GM18526 (cell line): ENCODE measurements around the gene NFIB.

Experiments
- POLR2A ChIP-seq: IDR thresholded peaks from 3 replicates; pipeline ENCODE4 v1.6.1; 2011; ENCODE audit not compliant: insufficient read length; ENCODE audit errors: extremely low read depth

NFIB gene

DNA sequence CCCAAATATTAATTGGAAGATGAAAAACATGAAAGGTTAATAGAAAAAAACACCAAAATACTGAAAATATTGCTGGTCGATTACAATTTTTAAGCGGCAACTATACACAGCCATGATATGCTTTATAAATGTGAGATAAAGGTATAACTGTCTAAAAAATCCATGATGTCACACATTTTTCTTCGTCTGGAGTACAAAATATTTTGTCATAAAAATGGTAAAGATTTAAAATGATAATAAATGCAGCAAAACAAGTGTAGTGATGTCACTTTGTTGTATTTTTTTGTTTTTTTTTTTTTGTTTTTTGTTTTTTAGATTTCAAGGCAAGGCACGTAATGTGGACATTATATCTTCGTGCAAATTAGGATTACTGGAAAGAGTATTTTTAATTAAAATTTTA lies 227.4 kb downstream of the NFIB start:
- TF ChIP-seq POLR2A: no peak

GRCh38 chr9:14085810-14086209 lies 228.1 kb downstream of the NFIB start:
- no peak for TF ChIP-seq POLR2A

DNA sequence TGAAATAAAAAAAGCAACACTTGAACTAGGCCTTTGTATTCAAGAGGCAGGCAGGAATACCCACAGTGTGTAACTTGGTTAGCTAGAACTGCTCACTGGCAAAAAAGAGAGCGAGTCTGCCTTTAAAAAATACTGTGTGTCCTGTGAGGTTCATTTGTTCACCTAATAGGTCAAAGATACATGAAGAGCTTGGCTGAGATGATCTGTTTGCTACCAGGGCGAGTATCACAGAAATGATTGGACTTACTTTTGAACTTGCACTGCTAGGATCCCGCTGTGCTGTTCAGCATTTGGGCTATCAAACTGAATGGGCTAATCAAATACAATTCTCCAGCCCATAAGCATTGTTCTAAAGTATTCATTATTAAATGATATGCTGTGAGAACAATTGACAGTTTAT lies 229.1 kb downstream of the NFIB start:
- no peak for TF ChIP-seq POLR2A

DNA sequence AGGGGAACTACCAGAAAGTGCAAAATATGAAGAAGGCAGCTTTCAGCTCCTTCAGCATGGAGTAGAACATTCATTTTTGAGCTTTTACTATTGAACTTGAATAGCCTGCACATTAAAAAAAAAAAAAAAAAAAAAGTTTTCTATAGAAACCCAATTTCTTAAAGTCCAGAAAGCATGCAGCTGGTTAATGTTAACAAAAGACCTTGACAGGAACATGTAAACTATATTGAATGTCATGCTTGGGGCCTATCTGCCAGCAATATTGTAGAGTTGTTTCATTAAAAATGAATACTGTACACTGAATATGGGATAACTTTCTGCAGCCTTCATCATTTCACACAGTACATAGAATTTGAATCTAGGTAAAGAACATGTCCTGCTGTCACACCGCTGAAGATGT lies 230.6 kb downstream of the NFIB start:
- no peak for TF ChIP-seq POLR2A

DNA sequence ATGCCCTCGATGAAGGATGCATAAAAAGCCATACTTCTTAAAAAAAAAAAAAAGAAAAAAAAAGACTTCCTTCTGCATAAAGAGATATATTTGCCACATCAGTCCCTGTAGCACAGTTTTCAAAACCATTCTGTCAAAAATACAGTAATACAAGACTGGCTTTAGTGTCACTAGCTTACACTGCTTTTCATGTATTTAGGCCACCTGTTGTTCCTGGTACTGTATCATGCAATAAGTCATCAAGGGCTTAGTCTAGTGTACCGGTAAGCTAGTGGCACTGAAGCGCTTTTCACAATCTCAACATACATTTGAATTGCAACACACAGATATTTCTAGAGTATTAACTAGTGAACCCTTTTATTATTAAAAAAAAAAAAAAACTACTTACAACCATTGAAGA lies 231.2 kb downstream of the NFIB start:
- TF ChIP-seq POLR2A: no peak

DNA sequence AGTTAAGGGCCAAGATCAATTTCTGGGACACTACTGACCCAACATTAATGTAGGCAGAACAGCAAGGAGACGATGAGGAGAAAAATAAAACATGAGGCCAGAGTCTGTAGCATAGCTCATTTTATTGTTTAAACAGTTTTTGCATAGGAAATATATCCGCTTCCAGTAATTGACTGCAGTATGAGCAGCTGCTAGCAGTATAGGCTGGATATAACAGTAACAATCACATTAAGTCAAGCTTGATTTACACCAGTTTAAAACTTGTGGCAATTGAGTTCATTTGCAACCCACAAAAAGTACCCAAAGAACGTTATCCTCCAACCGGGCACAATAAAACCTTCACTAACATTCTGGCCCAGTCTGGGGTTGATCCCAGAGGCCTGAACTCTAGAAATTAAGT lies 232.2 kb downstream of the NFIB start:
- TF ChIP-seq POLR2A: no peak

DNA sequence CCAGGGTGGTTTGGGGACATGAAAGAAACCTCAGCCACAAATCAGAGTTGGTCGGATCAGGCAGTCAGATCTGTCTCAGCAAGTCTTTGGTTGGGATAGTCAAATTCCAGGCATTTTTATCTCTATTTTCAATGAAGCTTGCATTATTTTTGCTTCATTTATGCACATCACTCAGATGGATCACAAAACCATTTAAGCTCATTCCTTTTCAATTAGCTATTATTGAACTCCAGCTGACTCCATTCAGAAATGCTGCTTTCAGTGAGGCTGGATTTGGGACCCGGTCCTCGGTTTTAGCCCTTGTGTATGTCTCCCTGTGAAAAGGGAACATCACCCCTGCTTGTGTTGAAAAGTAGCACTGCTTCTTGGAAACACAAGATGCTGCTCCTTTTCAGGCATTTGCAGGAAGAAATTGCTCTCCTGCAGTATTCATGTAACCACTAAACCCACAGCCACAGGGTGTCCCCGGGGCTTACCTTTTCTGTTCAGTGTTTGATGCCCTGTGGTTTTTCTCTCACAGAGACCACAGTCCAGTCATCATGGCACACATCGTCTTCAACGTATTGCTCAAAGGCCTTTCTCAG lies 232.9 kb downstream of the NFIB start:
- no peak for TF ChIP-seq POLR2A

DNA sequence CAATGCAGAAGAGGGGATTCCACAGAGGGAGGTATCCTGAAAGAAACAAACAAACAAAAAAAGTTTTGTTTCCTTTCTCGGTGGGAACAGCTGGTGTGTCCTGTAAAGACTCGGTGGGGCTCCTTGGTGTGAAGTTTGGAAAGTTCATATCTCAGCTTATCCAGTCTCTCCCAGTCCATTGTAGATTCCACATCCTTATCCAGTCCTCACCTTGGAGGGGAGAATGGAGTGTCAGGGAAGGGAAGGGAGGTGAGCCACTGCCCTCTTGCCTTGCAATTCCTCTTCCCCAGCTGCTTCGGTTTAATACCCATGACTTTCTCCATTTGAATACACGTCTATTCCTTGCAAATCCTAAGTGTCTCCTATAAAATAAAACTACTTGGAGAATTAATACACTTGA lies 234.5 kb downstream of the NFIB start:
- no peak for TF ChIP-seq POLR2A

- TF ChIP-seq POLR2A: no peak
These were observed 236.3 kb downstream of the NFIB start for GRCh38 chr9:14077672-14078071.

DNA sequence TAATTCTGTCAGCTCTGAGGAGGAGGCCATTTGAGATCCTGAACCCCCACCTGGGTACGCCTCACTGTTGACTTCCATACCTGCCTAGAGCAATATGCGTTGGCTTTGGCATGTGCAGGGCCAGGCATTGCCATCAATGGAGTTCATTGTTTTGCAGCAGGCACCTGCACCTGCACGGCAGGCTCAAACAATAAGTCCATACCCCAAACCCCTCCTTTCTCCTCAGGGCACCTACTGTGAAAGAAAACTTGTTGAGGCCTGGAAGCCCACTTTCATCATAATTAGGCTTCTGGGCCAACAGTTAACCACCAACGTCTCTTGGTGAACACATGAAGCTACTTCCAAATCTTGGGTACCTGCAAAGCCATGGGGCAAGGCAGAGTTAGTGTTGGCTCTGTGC lies 238.7 kb downstream of the NFIB start:
- no peak for TF ChIP-seq POLR2A

DNA sequence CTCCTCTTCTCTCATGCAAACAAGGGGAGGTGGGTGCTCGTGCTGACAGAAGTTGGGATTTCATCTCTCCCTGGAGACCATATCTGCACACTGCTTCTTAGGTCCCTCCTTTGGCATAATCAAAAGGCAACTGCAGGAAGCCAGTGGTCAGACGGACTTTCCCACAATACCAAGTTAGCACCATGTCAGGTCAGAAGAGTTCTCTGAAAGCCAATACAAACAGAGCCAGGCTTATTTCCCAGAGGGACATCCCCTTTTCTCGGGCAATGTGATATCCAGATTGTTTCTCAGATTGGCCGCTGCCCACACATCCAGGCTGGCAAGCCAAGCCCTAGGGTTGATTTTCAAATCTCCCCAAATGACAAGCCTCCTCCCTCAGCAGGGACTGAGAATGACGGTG lies 241.1 kb downstream of the NFIB start:
- TF ChIP-seq POLR2A: no peak

DNA sequence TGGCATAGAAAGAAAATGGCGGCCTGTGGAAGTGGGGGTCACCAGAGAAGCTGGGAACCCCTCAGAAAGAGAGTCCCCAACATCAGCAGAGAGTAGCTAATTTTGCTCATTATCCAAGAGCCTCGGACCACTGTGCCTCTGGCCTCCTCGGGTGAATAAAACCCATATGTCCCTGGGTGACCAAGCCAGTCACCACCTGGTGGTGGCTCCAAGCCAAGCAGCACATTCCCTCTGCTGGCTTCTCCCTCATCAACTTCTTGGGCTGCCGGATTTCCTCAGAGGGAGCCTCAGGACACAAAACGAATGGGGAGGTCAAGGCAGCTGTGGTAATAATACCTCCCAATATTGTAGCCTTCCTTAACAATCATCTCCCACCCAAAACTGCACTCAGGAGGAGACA lies 242.5 kb downstream of the NFIB start:
- TF ChIP-seq POLR2A: no peak

GRCh38 chr9:14068690-14069089 lies 245.3 kb downstream of the NFIB start:
- no peak for TF ChIP-seq POLR2A

DNA sequence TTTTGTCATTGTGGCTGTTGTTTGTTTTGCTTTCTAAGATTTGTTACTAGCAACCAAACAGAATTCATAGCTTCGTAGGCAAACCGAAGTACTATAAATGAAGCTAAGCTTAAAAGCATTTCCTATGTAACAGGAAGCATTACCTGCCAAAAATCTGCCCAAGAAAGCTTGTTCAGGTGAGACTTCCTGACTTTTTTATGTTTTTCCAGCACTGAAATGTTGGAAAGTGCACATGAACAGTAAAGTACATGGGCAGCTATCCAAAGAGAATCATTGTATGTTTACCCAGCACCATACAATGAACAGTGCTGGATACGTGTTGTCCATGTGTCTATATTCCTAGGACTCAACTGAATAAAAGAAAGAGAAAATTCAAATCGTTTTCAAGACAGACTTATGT lies 247.1 kb downstream of the NFIB start:
- no peak for TF ChIP-seq POLR2A

- TF ChIP-seq POLR2A: no peak
These were observed 247.9 kb downstream of the NFIB start for GRCh38 chr9:14066032-14066431.

- no peak for TF ChIP-seq POLR2A
These were observed 249.0 kb downstream of the NFIB start for GRCh38 chr9:14064940-14065339.

DNA sequence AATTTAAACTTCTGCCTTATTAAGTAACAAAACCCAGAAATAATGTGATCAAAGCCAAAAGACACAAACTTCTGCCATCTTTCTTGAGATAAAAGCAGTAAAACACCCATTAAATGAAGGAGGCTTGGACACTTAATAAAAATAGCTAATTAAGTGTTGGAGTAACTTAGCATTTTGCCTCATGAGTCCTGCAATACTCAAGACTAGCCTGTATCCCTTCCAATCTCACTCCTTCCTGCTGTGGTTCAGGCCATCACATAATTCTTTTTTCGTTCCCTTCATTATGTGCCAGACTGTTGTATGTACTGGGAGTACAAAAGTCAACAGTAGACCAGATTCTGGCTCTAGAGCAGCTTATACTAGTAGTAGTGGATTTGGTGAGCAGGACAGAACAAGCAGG lies 250.2 kb downstream of the NFIB start:
- no peak for TF ChIP-seq POLR2A
